Endometrium (tissue), 2 donors: ENCODE data around the gene GRIK1.

ENCODE experiments used
- FAIRE-seq: peaks from 2 replicates; lab custom pipeline; 2012; peaks lifted over from hg19 to GRCh38; lab: Jason Lieb, UNC
- donor health status: control.
- donor health status: control.

Gene GRIK1

GRCh38 chr21:29671728-29672127 lies 268.1 kb downstream of the GRIK1 start:
- no peak for FAIRE-seq

- no peak for FAIRE-seq
Measured at GRCh38 chr21:29670228-29670627, 269.6 kb downstream of the GRIK1 start.

- no peak for FAIRE-seq
Measured at GRCh38 chr21:29669416-29669815, 270.4 kb downstream of the GRIK1 start.

GRCh38 chr21:29667651-29668050 lies 272.1 kb downstream of the GRIK1 start:
- FAIRE-seq: no peak

- no peak for FAIRE-seq
Measured at GRCh38 chr21:29664615-29665014, 275.2 kb downstream of the GRIK1 start.

- no peak for FAIRE-seq
Measured at GRCh38 chr21:29661672-29662442, 277.9 kb downstream of the GRIK1 start.

- no peak for FAIRE-seq
Measured at GRCh38 chr21:29660047-29660720, 279.6 kb downstream of the GRIK1 start.

GRCh38 chr21:29658934-29659203 lies 280.9 kb downstream of the GRIK1 start:
- no peak for FAIRE-seq

GRCh38 chr21:29658177-29658933 lies 281.4 kb downstream of the GRIK1 start:
- FAIRE-seq: no peak

GRCh38 chr21:29657240-29657989 lies 282.4 kb downstream of the GRIK1 start:
- no peak for FAIRE-seq

GRCh38 chr21:29656504-29657239 lies 283.1 kb downstream of the GRIK1 start:
- no peak for FAIRE-seq

- no peak for FAIRE-seq
Measured at GRCh38 chr21:29655577-29655976, 284.2 kb downstream of the GRIK1 start.

GRCh38 chr21:29654855-29655254 lies 284.9 kb downstream of the GRIK1 start:
- no peak for FAIRE-seq

GRCh38 chr21:29654203-29654602 lies 285.6 kb downstream of the GRIK1 start:
- no peak for FAIRE-seq

GRCh38 chr21:29650523-29651022 lies 289.2 kb downstream of the GRIK1 start:
- FAIRE-seq: no peak

- FAIRE-seq: no peak
Measured at GRCh38 chr21:29649406-29649814, 290.4 kb downstream of the GRIK1 start.

- no peak for FAIRE-seq
Measured at GRCh38 chr21:29648710-29649240, 291.0 kb downstream of the GRIK1 start.

GRCh38 chr21:29647353-29647781 lies 292.4 kb downstream of the GRIK1 start:
- FAIRE-seq: no peak

GRCh38 chr21:29645666-29646553 lies 293.9 kb downstream of the GRIK1 start:
- FAIRE-seq: no peak

- no peak for FAIRE-seq
Measured at GRCh38 chr21:29643289-29643688, 296.5 kb downstream of the GRIK1 start.
